Prostate gland (tissue), 2 donors: ENCODE results near the gene SAMD3.

Experiments
- CTCF ChIP-seq, 4 experiments: fragments of 200-600 bp in 2 of 4; fragments of 450-650 bp in 2 of 4; sonication (generic) in 2 of 4; IDR thresholded peaks; 1 replicate in 3 of 4; 2 replicates in 1 of 4; pipeline ENCODE4 v1.5.1; 2016 to 2019; ENCODE audit warnings: antibody characterized with exemption in 4 of 4, mild to moderate bottlenecking in 2 of 4, moderate library complexity in 2 of 4
- POLR2A ChIP-seq: fragments of 450-650 bp; IDR thresholded peaks from one replicate; pipeline ENCODE4 v1.6.1; 2016; ENCODE audit warnings: antibody characterized with exemption, mild to moderate bottlenecking
- POLR2AphosphoS5 ChIP-seq: sonication (generic); formaldehyde crosslinking; IDR thresholded peaks from one replicate; pipeline ENCODE4 v1.6.1; 2017; ENCODE audit warnings: antibody characterized with exemption

- TF ChIP-seq CTCF (IDR thresholded peaks at IDR 0.05) (no peak), POLR2AphosphoS5 (no peak), POLR2A (no peak)
These were observed 75.6 kb downstream of the SAMD3 start for GRCh38 chr6:130147111-130147510.
